ENCODE results near the gene VANGL1.

VANGL1 gene

GRCh38 chr1:115647047-115647446, 5.3 kb downstream of the VANGL1 start:
- FAIRE-seq, result no peak

DNA sequence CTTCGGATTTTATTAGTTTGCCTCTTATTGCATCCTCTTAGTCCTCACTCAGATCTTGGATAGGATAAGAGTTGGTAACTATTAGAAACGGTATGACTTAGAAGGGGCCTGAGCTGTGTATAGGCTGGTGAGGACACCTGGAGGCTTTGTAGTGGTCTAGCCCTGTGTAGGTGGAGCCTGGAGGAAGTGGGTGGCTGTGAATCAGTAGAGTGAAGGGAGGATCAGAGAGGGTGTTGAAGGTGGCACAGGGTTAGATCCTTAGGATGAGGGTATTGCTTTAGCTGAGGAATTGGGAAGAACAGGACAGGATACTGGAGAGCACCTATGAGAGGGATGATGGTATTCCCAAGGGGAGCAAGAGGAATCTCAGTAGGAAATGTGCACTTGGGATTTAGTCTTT, 5.7 kb downstream of the VANGL1 start:
- no peak for FAIRE-seq

DNA sequence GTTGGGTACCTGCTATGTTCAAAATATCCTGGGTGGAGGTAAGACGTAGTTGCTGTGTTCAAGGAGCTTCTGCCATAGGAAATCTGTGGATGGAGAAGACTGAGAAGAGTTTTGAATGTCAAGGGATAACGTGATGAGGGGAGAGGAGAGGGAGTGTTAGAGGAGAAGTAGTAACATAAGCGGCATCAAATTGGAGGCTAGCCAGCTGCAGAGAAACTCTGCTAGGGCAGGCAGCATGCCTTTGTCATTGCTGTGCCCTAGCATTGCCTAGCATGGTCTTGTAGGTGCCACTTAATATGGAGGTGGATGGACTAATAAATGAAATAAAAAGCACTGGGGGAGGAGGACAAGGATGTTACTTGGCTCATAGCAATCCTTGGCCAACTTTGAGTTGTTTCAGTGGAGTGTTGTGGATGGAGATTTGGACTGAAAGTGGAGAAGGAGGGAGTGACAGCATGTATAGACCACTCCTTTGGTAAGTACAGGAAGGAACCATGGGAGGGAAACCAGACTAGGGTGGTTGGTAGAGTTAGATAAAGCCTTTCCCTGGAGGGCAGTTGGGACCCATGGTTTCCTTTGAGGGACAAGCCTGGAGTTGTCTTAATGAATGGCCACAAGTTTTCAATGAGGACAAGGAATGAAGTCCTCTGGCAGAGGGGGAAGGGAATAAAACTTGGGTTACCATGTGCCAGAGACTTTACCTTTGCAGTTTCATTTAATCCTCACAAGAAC, 6.3 kb downstream of the VANGL1 start:
- no peak for FAIRE-seq

- no peak for FAIRE-seq
These were observed 7.2 kb downstream of the VANGL1 start for GRCh38 chr1:115648717-115649691.

- no peak for FAIRE-seq
These were observed 8.2 kb downstream of the VANGL1 start for GRCh38 chr1:115649964-115650363.

- no peak for FAIRE-seq
These were observed 9.2 kb downstream of the VANGL1 start for GRCh38 chr1:115650961-115651360.

- FAIRE-seq, result no peak
These were observed 9.6 kb downstream of the VANGL1 start for GRCh38 chr1:115651391-115651790.

DNA sequence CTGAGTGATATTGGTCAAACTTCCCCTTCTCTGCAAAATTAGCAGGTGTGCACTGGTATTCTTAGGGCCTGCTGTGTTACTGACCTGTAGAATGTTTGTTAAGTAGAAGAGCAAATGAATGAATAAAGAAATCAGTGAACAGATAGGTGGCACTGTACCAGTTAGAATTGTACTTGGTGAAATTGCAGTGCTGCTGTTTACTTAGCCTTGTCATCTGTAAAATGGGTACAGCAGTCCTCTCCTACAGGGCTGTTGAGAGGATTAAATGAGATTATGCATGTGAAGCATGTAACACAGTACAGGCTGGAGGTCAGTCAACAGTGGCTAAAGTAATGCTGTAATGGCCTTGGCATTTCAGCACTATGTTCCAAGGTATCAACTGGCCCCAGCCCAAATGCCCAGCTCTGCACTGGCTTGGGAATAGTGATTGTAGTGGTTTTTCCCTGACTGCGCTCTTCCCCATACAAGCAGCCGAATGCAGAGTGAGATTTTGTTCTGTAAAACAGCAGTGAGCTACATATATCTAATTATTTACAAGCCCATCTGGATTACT, 10.5 kb downstream of the VANGL1 start:
- no peak for FAIRE-seq

GRCh38 chr1:115654125-115654524, 12.4 kb downstream of the VANGL1 start:
- FAIRE-seq, result no peak

- FAIRE-seq, result no peak
These were observed 13.0 kb downstream of the VANGL1 start for GRCh38 chr1:115654663-115655305.

- FAIRE-seq, result no peak
These were observed 13.5 kb downstream of the VANGL1 start for GRCh38 chr1:115655306-115655663.

GRCh38 chr1:115655916-115656315, 14.1 kb downstream of the VANGL1 start:
- FAIRE-seq, result no peak

GRCh38 chr1:115656461-115657077, 14.8 kb downstream of the VANGL1 start:
- FAIRE-seq, result no peak

DNA sequence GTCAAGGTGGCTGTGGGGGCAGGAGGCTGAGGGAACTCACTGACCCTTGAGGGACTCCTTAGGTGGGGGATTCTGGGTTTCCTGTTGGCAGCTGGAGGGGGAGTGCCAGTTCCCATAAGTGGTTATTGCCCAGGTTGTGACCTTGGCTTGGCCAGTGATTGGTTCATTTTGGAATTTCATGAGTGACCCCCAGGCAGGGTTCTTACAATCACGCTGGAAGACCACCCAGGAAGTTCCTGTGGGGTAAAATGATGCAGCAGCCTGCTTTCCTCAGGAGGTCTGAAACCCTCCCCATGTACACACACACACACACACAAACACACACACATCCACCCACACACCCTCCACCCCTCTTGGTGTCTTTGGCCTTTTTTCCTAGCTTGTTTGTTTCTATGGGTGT, 16.9 kb downstream of the VANGL1 start:
- no peak for FAIRE-seq

DNA sequence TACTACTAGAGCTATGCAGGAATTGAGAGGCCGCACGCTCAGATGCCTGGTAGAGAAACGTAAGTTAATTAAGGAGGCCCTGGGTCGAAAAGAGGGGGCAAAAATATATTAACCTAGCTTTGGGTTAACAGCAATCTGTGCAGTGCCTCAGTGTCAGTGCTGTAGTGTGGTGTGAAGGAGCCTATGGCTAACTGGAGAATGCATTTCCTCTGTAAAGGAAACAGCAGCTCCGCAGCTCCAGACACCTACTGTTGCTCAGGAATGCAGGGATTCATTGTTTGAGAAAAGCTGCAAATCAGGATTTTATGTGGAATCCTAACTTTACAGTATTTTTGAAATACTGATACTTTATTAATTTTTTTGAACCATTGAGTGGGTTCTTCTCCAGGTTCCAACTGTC, 18.4 kb downstream of the VANGL1 start:
- FAIRE-seq, result no peak

- FAIRE-seq, result no peak
These were observed 19.4 kb downstream of the VANGL1 start for GRCh38 chr1:115661157-115661556.

DNA sequence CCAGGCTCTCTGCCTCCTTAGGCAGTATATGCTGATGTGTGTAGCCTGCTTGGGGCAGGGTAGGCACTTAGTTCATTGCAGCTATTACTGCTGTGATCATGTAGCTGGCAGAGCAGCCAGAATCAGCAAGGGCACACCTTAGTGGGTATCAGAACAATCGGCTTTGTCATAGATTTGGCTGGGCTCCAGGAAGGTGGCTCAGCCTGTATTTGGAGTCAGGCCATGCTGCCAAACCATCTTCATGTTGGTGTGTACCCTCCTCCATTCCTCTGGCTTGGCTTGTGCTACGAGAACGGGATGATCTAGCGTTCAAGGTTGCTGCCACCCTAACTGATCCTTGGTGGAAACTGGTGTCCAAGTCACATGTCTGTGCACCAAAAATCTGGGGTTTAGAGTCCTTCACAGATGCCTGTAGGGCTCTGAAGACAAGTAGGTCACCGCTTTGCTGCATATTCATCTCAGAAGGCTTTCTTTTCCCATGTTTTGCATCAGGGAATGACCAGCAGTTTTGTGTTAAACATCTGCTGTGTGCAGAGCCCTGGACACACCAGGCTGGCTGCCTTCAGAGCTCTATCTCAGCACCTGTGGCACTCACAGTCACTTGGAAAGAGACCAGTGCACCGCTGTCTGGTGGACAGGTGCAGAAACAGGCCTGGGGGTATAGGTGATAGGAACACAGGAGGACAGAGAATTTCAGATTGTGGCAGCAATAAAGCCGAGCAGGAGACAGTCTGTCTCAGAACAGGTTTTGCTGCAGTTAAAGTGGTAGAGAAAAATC, 23.7 kb downstream of the VANGL1 start:
- FAIRE-seq, result no peak

- FAIRE-seq, result no peak
These were observed 24.4 kb downstream of the VANGL1 start for GRCh38 chr1:115666206-115666605.

GRCh38 chr1:115666702-115667101, 24.9 kb downstream of the VANGL1 start:
- FAIRE-seq, result no peak

DNA sequence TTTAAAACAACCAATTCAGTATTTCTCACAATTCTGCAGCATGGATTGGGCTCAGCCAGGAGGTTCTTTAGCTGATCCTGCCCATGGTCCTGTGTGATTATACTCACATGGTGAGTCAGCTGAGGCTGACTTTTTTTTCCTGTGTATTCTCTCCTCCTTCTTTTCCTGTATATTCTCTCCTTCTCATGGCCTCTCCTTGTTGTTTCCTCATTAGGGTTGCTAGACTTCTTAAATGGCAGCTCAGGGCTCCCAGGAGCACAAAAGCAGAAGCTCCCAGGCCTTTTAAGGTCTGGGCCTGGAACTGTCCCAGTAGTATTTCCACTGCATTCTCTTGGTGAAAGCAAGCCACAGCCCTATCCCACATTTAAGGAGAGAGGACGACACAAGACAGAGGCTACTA, 26.8 kb downstream of the VANGL1 start:
- no peak for FAIRE-seq

DNA sequence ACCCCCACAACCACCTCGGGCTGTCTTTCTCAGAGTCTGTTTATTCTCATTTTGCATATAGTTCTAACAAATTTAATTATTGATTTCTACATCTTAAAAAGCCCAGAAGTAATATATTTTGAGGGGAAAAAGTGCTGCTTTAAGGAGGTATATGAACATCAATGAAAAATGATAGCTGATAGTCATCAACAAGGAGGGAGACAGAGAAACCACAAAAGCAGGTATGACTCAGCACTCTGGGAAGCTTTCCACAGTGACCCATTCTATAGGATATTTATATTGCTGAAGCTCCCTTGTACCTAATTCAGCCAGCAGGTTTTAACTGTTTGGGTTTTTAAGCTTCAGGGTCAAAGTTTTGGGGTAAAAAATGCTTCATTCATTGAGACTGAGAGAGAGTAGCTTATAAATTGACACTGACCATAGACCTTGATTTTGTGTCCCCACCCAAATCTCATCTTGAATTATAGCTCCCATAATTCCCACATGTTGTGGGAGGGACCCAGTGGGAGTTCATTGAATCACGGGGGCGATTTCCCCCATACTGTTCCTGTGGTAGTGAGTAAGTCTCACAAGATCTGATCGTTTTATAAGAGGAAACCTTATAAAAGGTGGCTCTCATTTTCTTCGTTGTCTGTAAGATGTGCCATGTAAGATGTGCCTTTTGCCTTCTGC, 27.4 kb downstream of the VANGL1 start:
- no peak for FAIRE-seq
